Uterus (tissue), 2 donors: ENCODE data around the gene TRMU.

Experiments
- CTCF ChIP-seq, 4 experiments: fragments of 200-600 bp in 2 of 4; fragments of 450-650 bp in 2 of 4; sonication (generic) in 2 of 4; IDR thresholded peaks; one replicate each; pipeline ENCODE4 v1.5.1; 2016 to 2019; ENCODE audit warnings: antibody characterized with exemption in 4 of 4, mild to moderate bottlenecking in 2 of 4, moderate library complexity in 1 of 4
- POLR2A ChIP-seq, 2 donors: fragments of 450-650 bp; IDR thresholded peaks; one replicate each; pipeline ENCODE4 v1.6.1; 2016; ENCODE audit warnings: antibody characterized with exemption in 2 of 2, mild to moderate bottlenecking in 1 of 2, moderate library complexity in 1 of 2

- TF ChIP-seq CTCF (IDR thresholded peaks at IDR 0.05) = no peak
- no peak for TF ChIP-seq POLR2A (IDR thresholded peaks at IDR 0.05)
Observed at GRCh38 chr22:46299101-46299500, 36.4 kb upstream of the TRMU start.
